ENCODE data around the gene TMEM164.
A peak's percentile ranks its signal among the peaks of the same experiment; 100 is the strongest.
"Not testable (repeated sequence)": the region's sequence is repeated elsewhere in the genome, so short reads cannot be mapped to it uniquely, and the experiment has no call there.

The TMEM164 gene

DNA sequence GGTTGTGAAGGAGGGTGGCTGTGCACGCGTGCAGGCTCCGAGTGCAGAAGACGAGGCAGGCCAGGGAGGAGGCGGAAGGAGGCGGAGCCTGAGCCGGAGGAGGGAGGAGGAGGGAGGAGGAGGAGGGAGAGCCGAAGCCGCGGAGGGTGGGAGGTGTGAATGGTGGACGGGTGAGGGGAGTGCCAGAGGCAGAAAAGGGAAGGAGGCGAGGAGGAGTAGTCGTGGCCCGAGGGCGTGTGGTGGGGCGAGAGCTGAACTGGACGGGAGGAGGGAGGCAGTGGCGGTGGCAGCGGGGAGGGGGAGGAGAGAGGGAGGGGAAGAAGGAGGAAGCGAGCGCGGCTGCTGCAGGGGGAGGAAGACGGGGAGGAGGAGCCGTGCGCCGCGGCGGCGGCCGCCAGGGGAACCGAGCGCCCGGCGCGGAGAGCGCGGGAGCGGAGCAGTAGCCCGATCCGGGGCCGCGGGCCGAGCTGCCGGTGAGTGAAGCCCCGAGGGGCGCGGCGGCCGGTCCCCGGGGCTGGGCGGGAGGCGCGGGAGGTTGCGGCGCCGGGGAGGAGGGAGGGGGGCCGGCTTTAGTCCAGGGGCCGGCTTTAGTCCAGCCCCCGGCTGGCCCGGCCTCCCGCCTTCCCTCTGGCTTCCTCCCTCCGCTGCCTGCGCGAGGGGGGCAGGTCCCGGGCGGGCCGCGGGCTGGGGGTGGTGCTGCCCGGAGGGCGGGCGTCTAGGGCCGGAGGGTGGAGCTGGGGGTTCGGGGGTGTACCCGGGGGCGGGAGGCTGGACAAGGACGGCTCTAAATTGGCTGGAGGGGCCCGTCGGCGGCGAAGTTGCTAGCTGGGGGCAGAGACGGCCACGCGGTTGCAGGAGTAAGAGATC lies at the start of gene TMEM164:
TSS of gene TMEM164 (plus strand) at position 815 of the 867 bp plus-strand sequence. CDS start 661 bp downstream, outside the sequence.
- DNase-seq = peak; percentile 70 to 91 (median 88)

DNA sequence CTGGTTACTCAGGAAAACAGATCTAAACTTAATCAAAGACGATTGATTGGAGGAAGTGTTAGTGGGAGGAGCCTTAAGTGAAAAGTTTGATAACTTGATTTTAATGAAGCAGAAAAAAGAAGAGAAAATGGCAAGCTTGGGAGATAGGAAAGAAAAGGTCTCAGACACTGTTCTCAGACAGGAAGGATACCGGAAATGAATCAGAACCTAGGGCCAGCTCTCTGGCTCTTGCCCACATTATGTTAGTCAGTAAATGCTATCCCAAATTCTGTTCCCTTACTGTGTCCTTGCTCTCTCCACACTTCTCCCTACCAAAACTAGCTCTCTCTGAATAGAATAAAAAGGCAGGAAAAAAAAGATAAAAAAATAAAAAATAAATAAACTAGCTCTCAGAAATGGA lies 48.6 kb upstream of the TMEM164 start:
- no peak for DNase-seq

DNA sequence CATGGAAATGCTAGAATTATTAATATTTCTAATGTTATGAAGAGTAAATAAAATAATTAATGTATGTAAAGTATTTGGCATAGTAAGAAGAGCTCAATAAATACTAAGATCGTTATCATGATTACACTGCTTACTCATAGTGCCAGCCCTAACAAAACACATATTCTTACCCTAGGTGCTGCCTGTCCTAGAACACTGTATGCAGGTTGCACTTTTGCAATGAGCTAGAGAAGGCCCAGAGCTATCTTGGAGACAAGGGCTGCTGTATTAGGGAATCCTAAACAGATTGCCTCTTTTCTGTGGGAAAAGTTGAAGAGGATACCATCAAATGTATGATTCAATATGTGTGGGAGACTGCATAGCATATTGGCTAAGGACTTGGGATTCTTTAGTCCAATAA lies 48.0 kb upstream of the TMEM164 start:
- DNase-seq = no peak

DNA sequence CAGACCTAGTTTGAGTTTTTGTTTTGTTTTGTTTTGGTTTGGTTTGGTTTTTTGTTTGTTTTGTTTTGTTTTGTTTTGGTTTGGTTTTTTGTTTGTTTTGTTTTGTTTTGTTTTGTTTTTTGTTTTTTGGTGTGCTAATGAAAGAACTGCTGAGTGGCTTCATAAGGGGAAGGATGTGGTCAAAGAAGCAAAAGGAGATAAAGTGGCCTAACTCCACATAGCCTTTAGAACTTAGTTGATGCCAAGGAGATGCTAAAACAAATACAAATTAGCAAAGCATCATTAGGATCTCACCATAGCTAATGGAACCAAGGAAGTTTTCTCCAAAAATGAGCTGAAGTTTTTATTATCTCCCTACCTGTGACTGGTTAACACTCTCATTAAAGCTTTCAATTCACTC lies 44.6 kb upstream of the TMEM164 start:
- DNase-seq = no peak

- DNase-seq = no peak
Measured at GRCh38 chrX:109959356-109959871, 43.5 kb upstream of the TMEM164 start.

DNA sequence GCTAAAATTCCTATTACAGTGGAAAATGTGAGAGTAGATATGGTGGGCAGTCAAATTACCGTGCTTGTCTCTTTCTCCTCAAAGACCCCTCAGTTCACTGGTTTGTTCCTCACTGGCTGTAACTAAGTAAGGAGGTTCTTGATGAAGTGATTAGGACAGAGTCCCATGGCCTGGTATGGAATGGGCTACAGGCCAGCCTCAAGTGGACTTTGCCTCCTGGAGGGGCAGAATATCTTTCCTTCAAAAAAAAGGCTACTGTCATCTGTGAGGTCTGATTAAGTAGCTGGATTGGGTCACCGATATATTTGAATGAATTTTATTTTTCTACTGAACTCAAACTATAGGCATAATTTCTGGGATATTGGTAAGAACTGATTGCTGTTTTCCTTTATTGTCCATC lies 38.5 kb upstream of the TMEM164 start:
- no peak for DNase-seq

DNA sequence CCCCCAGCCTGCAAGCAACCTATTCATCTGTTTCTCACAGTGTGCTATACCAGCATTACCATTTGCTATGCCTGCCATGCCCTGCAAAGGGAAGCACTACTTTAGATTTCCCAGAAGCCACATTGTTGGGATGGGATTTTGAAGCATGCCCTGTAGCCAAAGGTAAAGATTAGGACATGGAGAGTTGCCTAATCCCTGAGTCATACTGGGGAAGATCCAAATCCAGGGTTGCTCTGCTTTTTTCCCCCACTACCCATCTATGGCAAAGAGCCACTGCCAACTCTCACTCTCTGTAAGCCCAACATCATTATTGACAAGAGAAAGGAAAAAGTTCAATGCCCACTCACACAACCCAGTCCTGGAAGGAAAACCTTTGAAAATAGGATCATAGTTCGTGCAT lies 36.7 kb upstream of the TMEM164 start:
- no peak for DNase-seq

DNA sequence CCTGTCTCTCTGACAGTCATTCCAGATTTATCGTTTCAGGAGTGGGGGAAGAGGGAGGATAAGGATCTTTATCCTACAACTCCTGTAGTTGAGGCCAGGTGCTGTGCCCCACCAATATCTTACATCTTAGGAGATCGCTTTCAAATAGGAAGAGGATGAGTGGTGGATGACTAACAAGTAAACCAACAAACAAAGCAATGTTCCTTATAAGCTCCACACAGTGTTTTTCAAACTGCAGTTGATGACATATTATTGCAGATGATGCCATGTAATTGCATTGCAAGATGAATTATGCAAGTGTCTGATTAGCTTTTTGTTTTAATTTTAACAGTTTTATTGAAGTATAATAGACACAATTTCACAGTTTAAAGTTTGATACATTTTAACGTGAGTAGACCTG lies 35.8 kb upstream of the TMEM164 start:
- DNase-seq = no peak

- DNase-seq = not testable (repeated sequence)
Measured at GRCh38 chrX:109970841-109971240, 32.1 kb upstream of the TMEM164 start.

DNA sequence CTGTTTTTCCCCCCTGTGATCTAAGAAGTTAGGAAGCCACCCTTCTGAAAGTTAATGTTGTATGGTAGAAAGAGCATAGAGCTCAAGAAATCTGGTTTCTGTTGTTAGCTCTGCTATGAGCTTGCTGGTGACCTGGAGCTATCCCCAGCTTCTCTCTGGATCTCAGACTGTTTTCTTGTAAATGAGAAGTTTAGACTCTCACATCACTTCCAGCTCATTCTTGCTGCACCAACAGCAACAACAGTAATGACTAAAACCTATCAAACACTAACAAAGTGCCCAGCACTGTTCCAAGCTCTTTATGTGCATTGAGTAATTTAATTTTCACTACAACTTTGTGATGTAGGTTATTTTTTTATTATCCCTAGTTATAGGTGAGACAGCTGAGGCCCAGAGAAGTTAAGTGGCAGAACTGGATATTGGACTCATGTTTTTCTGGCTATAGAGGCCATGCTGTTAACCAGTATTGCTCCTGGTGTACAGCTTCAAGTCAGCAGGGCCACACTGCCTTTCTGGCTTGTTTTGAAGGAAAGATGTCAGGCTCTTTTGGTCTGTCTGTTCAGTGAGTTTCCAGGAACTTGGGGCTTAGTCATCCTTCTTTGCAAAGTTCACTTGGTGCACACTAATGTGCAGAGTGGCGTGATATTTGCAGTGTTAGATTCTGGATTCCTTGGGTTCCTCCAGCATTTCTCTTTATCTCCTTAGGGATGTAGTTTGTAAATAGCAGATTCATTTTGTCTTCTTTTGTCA lies 27.8 kb upstream of the TMEM164 start:
- no peak for DNase-seq

DNA sequence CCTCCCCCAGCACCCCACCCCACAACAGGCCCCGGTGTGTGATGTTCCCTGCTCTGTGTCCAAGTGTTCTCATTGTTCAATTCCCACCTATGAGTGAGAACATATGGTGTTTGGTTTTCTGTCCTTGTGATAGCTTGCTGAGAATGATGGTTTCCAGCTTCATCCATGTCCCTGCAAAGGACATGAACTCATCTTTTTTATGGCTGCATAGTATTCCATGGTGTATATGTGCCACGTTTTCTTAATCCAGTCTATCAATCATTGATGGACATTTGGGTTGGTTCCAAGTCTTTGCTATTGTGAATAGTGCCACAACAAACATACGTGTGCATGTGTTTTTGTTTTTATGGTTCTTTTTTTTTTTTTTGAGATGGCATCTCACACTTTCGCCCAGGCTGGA lies 17.7 kb upstream of the TMEM164 start:
- not testable (repeated sequence) for DNase-seq

DNA sequence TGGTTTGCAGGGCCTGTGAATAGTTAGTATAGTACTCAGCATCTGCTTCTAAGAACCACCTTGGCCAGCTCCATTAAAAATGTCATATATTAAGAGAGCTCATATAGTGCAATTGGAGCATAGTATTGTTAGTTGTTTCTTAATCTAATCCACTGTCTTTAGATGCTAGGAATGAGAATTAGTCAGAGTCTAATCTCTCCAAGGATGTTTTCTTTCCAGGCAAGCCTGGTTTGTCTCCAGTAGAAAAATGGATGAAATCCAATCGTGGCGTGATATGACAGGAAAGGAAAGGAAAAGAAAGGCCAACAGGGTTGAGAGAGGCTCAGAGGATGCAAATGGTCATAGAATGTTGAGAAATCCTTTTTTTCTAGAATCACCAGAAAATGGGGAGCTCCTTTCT lies 15.0 kb upstream of the TMEM164 start:
- no peak for DNase-seq

GRCh38 chrX:109990582-109991276 lies 12.2 kb upstream of the TMEM164 start:
- DNase-seq = peak in 1 of 3 experiments; percentile 36

- DNase-seq = no peak
Measured at GRCh38 chrX:109992203-109992602, 10.7 kb upstream of the TMEM164 start.

DNA sequence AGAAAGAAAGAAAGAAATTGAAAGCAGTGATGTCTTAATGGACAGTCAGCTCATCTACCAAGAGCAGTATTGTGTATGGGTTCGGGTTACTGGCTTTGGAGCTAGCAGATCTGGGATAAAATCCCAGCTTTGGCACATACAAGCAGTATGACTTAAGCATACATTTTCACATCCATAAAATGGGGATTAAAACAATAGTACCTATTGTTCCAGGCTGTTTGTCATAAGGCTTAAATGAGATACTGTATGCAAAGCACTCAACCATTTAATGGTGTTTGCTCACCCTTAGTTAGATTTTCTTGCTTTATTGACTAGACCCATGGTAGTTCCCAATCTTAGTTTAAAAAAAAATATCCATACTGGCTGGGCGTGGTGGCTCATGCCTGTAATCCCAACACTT lies 7.8 kb upstream of the TMEM164 start:
- no peak for DNase-seq

DNA sequence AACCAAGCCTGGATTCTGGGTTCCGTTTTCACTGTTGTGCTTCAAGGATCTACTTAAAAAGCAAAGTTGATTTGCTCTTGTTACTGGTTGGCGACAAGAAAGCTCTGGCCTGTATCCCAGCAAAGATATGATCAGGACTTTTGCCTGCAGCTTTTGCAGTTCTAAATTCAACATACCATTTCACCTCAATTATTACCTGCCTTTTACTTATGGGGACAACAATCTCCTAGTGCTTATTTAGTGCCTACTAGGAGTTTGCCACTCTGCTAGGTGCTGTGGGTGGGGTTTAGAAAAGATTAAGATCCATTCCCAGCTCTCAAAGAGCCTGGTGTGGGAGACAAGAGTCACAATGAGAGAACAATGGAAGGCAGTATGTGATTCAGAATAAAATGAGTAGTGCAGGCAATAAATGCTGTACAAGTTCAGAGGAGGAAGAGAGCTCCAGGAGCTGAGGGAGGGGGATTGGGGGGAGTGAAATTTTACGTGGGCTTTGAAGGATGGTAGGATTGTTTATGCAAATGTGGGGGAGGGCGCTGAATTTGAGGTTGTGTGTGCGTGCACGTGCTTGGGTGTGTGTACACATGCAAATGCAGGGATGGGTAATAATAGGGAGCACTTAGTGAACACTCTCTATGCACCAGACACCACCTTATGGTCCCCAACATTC lies 5.0 kb upstream of the TMEM164 start:
- DNase-seq = no peak

GRCh38 chrX:110000000-110000399 lies 2.9 kb upstream of the TMEM164 start:
- DNase-seq = no peak

GRCh38 chrX:110000847-110001713 lies 1.8 kb upstream of the TMEM164 start:
- DNase-seq = no peak

DNA sequence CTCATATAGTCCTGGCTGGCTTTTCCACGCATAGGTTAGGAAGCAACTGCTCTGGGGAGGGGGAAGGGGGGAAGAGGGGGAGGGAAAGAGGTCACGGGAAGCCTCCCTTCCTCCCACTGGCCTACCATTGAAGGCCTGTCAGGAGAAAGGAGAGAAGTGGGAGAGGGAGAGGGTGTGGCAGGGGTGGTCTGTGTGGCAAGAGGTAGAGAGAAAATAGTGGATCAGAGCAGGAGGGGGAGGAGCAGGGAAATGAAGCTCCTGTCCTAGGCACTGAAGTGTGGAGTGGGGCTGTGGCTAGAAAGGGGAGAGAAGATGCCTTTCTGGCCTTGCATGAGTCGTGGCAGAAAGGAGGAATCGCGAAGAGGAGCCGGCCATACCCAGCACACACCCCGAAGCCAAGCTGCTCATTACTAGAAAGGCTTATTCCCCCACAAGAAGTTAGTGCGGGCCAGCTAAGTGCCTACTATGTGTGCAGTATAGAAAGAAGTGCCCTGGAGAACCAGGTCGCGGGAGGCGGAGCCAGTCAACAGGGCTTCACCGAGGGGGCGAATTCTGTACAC lies 1.1 kb upstream of the TMEM164 start:
- DNase-seq = no peak

DNA sequence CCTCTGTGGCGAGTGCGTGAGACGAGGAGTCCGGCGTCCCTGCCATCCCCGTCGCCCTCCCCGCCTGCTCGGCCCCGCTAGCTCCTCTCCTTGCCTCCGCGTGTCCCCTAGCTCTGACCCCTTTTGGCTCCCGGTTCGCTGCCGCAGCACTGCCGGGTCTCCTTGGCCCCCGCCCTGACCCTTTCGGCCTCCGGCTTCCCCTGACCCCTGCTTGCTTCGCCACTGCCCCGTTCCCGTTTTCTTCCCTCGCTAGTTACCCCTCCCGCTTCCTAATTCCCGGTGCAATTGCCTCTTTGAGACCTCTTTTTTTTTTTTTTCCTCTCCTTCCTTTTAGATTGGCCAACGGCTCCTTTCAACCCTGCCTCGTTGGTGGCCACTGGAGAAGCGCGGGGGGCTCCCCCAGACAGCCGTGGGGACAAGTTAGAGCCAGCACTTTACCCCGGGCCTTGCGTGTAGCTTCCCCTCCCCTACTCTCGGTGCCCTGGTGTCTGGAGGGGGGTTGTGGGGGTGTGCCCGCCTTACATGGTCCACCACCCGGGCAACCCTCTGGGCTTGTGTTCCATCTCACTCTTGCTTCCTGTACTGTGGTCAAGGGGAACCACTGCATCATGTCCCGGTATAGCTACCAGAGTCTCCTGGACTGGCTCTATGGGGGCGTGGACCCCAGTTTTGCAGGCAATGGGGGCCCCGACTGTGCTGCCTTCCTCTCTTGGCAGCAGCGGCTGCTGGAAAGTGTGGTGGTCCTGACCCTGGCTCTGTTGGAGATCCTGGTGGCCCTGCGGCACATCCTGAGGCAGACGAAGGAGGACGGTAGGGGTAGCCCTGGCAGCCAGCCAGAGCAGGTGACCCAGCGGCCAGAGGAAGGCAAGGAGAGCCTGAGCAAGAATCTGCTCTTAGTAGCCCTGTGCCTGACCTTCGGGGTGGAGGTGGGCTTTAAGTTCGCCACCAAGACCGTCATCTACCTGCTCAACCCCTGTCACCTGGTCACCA lies 548 bp downstream of the TMEM164 start:
- DNase-seq = peak in 1 of 3 experiments; percentile 66
